Parathyroid adenoma (tissue), 2 donors: Measurements from ENCODE around the gene ZP2.

ENCODE experiments used
- H2AFZ ChIP-seq: fragments of 300-600 bp; sonication (generic); one replicate; pipeline ENCODE4 v1.7.0; 2017; ENCODE audit warnings: antibody characterized with exemption, mild to moderate bottlenecking
- H3K27ac ChIP-seq: fragments of 300-600 bp; sonication (generic); one replicate; pipeline ENCODE4 v1.7.0; 2017
- H3K27me3 ChIP-seq: fragments of 300-600 bp; sonication (generic); one replicate; pipeline ENCODE4 v1.7.0; 2017; ENCODE audit warnings: low read length; ENCODE audit not compliant: control insufficient read depth, insufficient read depth
- H3K36me3 ChIP-seq: fragments of 300-600 bp; sonication (generic); one replicate; pipeline ENCODE4 v1.7.0; 2017; ENCODE audit warnings: low read length; ENCODE audit not compliant: control insufficient read depth, insufficient read depth
- H3K4me1 ChIP-seq: fragments of 300-600 bp; sonication (generic); one replicate; pipeline ENCODE4 v1.7.0; 2017; ENCODE audit warnings: control low read depth
- H3K4me2 ChIP-seq: fragments of 300-600 bp; sonication (generic); one replicate; pipeline ENCODE4 v1.7.0; 2017; ENCODE audit warnings: low read length
- H3K4me3 ChIP-seq: fragments of 300-600 bp; sonication (generic); one replicate; pipeline ENCODE4 v1.7.0; 2017; ENCODE audit warnings: low read depth, low read length
- H3K79me2 ChIP-seq: fragments of 300-600 bp; sonication (generic); one replicate; pipeline ENCODE4 v1.7.0; 2017; ENCODE audit warnings: control low read depth
- H3K9ac ChIP-seq: fragments of 300-600 bp; sonication (generic); one replicate; pipeline ENCODE4 v1.7.0; 2017; ENCODE audit warnings: mild to moderate bottlenecking
- H3K9me3 ChIP-seq: fragments of 300-600 bp; sonication (generic); one replicate; pipeline ENCODE4 v1.7.0; 2017; ENCODE audit warnings: low read length; ENCODE audit not compliant: control insufficient read depth
- TF ChIP-seq, protein P1 (sequence below): fragments of 300-600 bp; sonication (generic); IDR thresholded peaks from one replicate; pipeline ENCODE4 v1.7.0; 2017; ENCODE audit warnings: antibody characterized with exemption, mild to moderate bottlenecking
- donor health status: primary hyperparathyroidism.

The ZP2 gene

DNA sequence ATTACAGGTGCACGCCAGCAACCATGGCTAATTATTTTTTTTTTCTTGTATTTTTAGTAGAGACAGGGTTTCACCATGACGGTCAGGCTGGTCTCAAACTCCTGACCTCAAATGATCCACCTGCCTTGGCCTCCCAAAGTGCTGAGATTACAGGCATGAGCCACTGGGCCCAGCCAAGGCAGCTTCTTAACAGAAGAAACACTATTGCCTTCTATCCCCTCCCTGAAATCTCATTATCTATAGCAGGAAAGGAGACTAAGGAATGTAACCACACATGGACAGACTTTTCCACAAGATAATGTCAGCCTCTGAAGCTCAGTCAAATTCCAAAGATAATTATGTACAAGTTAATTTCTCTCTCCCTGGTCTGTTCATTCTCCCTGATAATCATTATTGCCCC, 5.7 kb upstream of the ZP2 start:
- TF ChIP-seq, protein P1, sequence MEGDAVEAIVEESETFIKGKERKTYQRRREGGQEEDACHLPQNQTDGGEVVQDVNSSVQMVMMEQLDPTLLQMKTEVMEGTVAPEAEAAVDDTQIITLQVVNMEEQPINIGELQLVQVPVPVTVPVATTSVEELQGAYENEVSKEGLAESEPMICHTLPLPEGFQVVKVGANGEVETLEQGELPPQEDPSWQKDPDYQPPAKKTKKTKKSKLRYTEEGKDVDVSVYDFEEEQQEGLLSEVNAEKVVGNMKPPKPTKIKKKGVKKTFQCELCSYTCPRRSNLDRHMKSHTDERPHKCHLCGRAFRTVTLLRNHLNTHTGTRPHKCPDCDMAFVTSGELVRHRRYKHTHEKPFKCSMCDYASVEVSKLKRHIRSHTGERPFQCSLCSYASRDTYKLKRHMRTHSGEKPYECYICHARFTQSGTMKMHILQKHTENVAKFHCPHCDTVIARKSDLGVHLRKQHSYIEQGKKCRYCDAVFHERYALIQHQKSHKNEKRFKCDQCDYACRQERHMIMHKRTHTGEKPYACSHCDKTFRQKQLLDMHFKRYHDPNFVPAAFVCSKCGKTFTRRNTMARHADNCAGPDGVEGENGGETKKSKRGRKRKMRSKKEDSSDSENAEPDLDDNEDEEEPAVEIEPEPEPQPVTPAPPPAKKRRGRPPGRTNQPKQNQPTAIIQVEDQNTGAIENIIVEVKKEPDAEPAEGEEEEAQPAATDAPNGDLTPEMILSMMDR, result no peak
- Histone ChIP-seq H3K4me3 (no peak overlapping the region), H3K27me3 (no peaks in the 10 kb centered on the region), H3K9me3 (no peaks in the 10 kb centered on the region), H3K79me2 (no peaks in the 10 kb centered on the region), H3K36me3 (no peaks in the 10 kb centered on the region), H3K27ac (no peak overlapping the region), H3K4me2 (no peak overlapping the region), H3K4me1 (no peaks in the 10 kb centered on the region), H2AFZ (no peak overlapping the region), H3K9ac (no peak overlapping the region)

GRCh38 chr16:21214086-21214485, 2.7 kb upstream of the ZP2 start:
- H3K79me2 ChIP-seq, result no peaks in the 10 kb centered on the region
- no peak overlapping the region for H3K4me2 ChIP-seq
- H3K27me3 ChIP-seq, result no peaks in the 10 kb centered on the region
- no peaks in the 10 kb centered on the region for H3K9me3 ChIP-seq
- H3K9ac ChIP-seq, result no peak overlapping the region
- no peaks in the 10 kb centered on the region for H3K36me3 ChIP-seq
- TF ChIP-seq, protein P1, result no peak
- H3K27ac ChIP-seq, result no peak overlapping the region
- H3K4me1 ChIP-seq, result no peaks in the 10 kb centered on the region
- H3K4me3 ChIP-seq, result no peak overlapping the region
- no peak overlapping the region for H2AFZ ChIP-seq

- Histone ChIP-seq H3K36me3 (no peaks in the 10 kb centered on the region), H3K4me3 (no peak overlapping the region), H3K9ac (no peak overlapping the region), H2AFZ (no peak overlapping the region), H3K79me2 (no peaks in the 10 kb centered on the region), H3K27me3 (no peaks in the 10 kb centered on the region), H3K27ac (no peak overlapping the region), H3K4me2 (no peak overlapping the region), H3K9me3 (no peaks in the 10 kb centered on the region), H3K4me1 (no peaks in the 10 kb centered on the region)
- TF ChIP-seq, protein P1, result no peak
Observed at GRCh38 chr16:21208446-21209230, 2.7 kb downstream of the ZP2 start.

- H3K9me3 ChIP-seq, result no peaks in the 10 kb centered on the region
- no peaks in the 10 kb centered on the region for H3K79me2 ChIP-seq
- no peak overlapping the region for H3K27ac ChIP-seq
- H3K27me3 ChIP-seq, result no peaks in the 10 kb centered on the region
- H2AFZ ChIP-seq, result no peak overlapping the region
- H3K9ac ChIP-seq, result no peak overlapping the region
- no peaks in the 10 kb centered on the region for H3K36me3 ChIP-seq
- no peaks in the 10 kb centered on the region for H3K4me1 ChIP-seq
- TF ChIP-seq, protein P1, result no peak
- H3K4me2 ChIP-seq, result no peak overlapping the region
- H3K4me3 ChIP-seq, result no peak overlapping the region
Observed at GRCh38 chr16:21206550-21206949, 4.8 kb downstream of the ZP2 start.

GRCh38 chr16:21205303-21205702, 6.1 kb downstream of the ZP2 start:
- no peak overlapping the region for H3K4me2 ChIP-seq
- no peak overlapping the region for H3K27ac ChIP-seq
- H2AFZ ChIP-seq, result no peak overlapping the region
- no peak overlapping the region for H3K4me3 ChIP-seq
- no peaks in the 10 kb centered on the region for H3K27me3 ChIP-seq
- TF ChIP-seq, protein P1, result no peak
- H3K9ac ChIP-seq, result no peak overlapping the region
- H3K79me2 ChIP-seq, result no peaks in the 10 kb centered on the region
- H3K4me1 ChIP-seq, result no peaks in the 10 kb centered on the region
- no peaks in the 10 kb centered on the region for H3K9me3 ChIP-seq
- no peaks in the 10 kb centered on the region for H3K36me3 ChIP-seq
